Psoas muscle (tissue), 8 donors: ENCODE measurements around the gene PLCXD3. TPM values are rescaled to one million over a fixed set of nuclear protein-coding genes. Genes with fewer than 3 reads are reported as not detected.

ENCODE experiments used
- ATAC-seq, 4 donors: fragments of 200-7000 bp; cut with Tn5 transposase; one replicate each; pipeline ENCODE4 v1.9.1; 2020; ENCODE audit warnings: moderate library complexity in 3 of 4, mild to moderate bottlenecking in 2 of 4
- DNase-seq, 2 donors: peaks; one replicate each; pipeline ENCODE4 v3.0.0-alpha.2; 2020
- H3K27ac ChIP-seq: fragments of 200-600 bp; one replicate; pipeline ENCODE4 v1.8.0; 2022
- H3K27me3 ChIP-seq, 3 donors: fragments of 200-600 bp in 1 of 3; one replicate each; pipeline versions ENCODE4 v1.6.1 to v1.8.0; 2013 to 2022; ENCODE audit warnings: low read length in 2 of 3, mild to moderate bottlenecking in 2 of 3, moderate library complexity in 1 of 3; ENCODE audit not compliant: insufficient read depth in 3 of 3
- H3K36me3 ChIP-seq, 2 donors: fragments of 200-600 bp in 1 of 2; one replicate each; pipeline versions ENCODE4 v1.6.1 to v1.8.0; 2013 to 2022; ENCODE audit warnings: low read depth in 1 of 2, mild to moderate bottlenecking in 1 of 2, moderate library complexity in 1 of 2; ENCODE audit not compliant: insufficient read depth in 1 of 2
- H3K4me1 ChIP-seq: fragments of 200-600 bp; one replicate; pipeline ENCODE4 v1.8.0; 2022
- H3K4me3 ChIP-seq: fragments of 200-600 bp; one replicate; pipeline ENCODE4 v1.8.0; 2022; ENCODE audit warnings: mild to moderate bottlenecking
- H3K9me3 ChIP-seq: fragments of 200-600 bp; one replicate; pipeline ENCODE4 v1.8.0; 2022
- CTCF ChIP-seq: fragments of 200-600 bp; IDR thresholded peaks from one replicate; pipeline ENCODE4 v1.8.0; 2022; ENCODE audit warnings: antibody characterized with exemption
- WGBS, 3 donors: extraction: QIAGEN DNeasy Blood & Tissue Kit; methylation state at CpG; one replicate each; pipeline versions ENCODE4 v1.1.6 to v1.1.7; 2013; 5-methylcytosine and 5-hydroxymethylcytosine counted together
- intact Hi-C, 2 donors: fragments of 100-400 bp; cut with DNase I; formaldehyde crosslinking; loops; one replicate each; pipeline versions ENCODE4 v1.11.0 to v1.14.2; 2022
- polyA plus RNA-seq, 3 donors: library from polyadenylated mRNA; stranded (reverse); fragments of 200-250 nt; gene quantifications; one replicate each; pipeline ENCODE4 v1.2.3, GENCODE V29; 2013
- total RNA-seq, 4 donors: library from RNA; stranded (reverse); fragmentation: NEBNext Ultra II Directional in 2 of 4; extraction: Animal tissue kit (Norgen Biotek cat#: 25700) in 2 of 4; gene quantifications; one replicate each; pipeline versions ENCODE4 v1.2.1 to v1.2.4, GENCODE V29; 2021 to 2023
- donor health status: healthy with polysubstance abuse.
- donor health status: DM: no; HTN: no; CAD: no; lungs with moderate emphysema.
- donor health status: Bipolar disorder and iron deficiency.
- donor health status: healthy.
- donor health status: DM: yes; HTN: yes; CAD: no.
- donor health status: DM: no; HTN: no; CAD: no.
- donor health status: DM: no; HTN: no; CAD: no.
- donor health status: DM: yes; HTN: yes; CAD: no.

PLCXD3 gene
- total and polyA plus RNA-seq, 7 donors = 0.12 to 0.73 (median 0.22) TPM

- TF ChIP-seq CTCF = no peak
- Histone ChIP-seq H3K36me3 (no peaks in the 10 kb centered on the region), H3K27me3 (no peaks in the 10 kb centered on the region), H3K4me1 (no peaks in the 10 kb centered on the region), H3K4me3 (no peak overlapping the region), H3K9me3 (no peaks in the 10 kb centered on the region), H3K27ac (no peak overlapping the region)
- DNase-seq (no peak), ATAC-seq (no peak)
- WGBS, 3 donors = 64 to 80% (median 76%) methylated on average over 1 of the region's 1 CpG
- intact Hi-C loops = no loop called here
These were observed 75.1 kb downstream of the PLCXD3 start for GRCh38 chr5:41435276-41435675.

- Histone ChIP-seq H3K27ac (no peak overlapping the region), H3K27me3 (no peaks in the 10 kb centered on the region)
These were observed 76.7 kb downstream of the PLCXD3 start for GRCh38 chr5:41433552-41434181.

GRCh38 chr5:41432481-41433253 is 77.7 kb downstream of the PLCXD3 start:
- no peak overlapping the region for H3K27ac ChIP-seq
- 68 to 73% (median 71%) methylated on average over 5 of the region's 5 CpGs for WGBS, 3 donors

More at GRCh38 chr5:41433552-41434181, 76.7 kb downstream of the PLCXD3 start:
- no peaks in the 10 kb centered on the region for H3K4me1 ChIP-seq
- no peaks in the 10 kb centered on the region for H3K9me3 ChIP-seq
- ATAC-seq = no peak
- 50 to 61% (median 52%) methylated on average over 4 of the region's 4 CpGs for WGBS, 3 donors
- no peak for TF ChIP-seq CTCF
- no peak for DNase-seq
- intact Hi-C loops = no loop called here
- H3K36me3 ChIP-seq = no peaks in the 10 kb centered on the region
- no peak overlapping the region for H3K4me3 ChIP-seq

GRCh38 chr5:41427505-41427904 is 82.9 kb downstream of the PLCXD3 start:
- no peaks in the 10 kb centered on the region for H3K9me3 ChIP-seq
- no peak overlapping the region for H3K27ac ChIP-seq
- TF ChIP-seq CTCF = no peak
- H3K36me3 ChIP-seq = no peaks in the 10 kb centered on the region
- WGBS, 3 donors = 54 to 64% (median 57%) methylated on average over 1 of the region's 1 CpG
- no peaks in the 10 kb centered on the region for H3K4me1 ChIP-seq
- H3K27me3 ChIP-seq = no peaks in the 10 kb centered on the region
- H3K4me3 ChIP-seq = no peak overlapping the region
- DNase-seq (no peak), ATAC-seq (no peak)
- intact Hi-C loops = no loop called here

More at GRCh38 chr5:41432481-41433253, 77.7 kb downstream of the PLCXD3 start:
- H3K9me3 ChIP-seq = no peaks in the 10 kb centered on the region
- no peaks in the 10 kb centered on the region for H3K4me1 ChIP-seq
- no peak for ATAC-seq
- H3K36me3 ChIP-seq = no peaks in the 10 kb centered on the region
- intact Hi-C loops = no loop called here
- no peak overlapping the region for H3K4me3 ChIP-seq
- TF ChIP-seq CTCF = no peak
- H3K27me3 ChIP-seq = no peaks in the 10 kb centered on the region
- no peak for DNase-seq
